Gastrocnemius medialis (tissue), 4 donors: Measurements from ENCODE around the gene HIVEP2.

Experiments
- CTCF ChIP-seq, 5 experiments: fragments of 450-650 bp in 3 of 5; fragments of 200-600 bp in 2 of 5; sonication (generic) in 2 of 5; IDR thresholded peaks in 4 of 5; conservative IDR thresholded peaks in 1 of 5; 1 replicate in 4 of 5; 2 replicates in 1 of 5; pipeline ENCODE4 v1.5.1; 2016 to 2019; ENCODE audit warnings: antibody characterized with exemption in 5 of 5, mild to moderate bottlenecking in 3 of 5, moderate library complexity in 3 of 5
- POLR2A ChIP-seq, 2 donors: fragments of 450-650 bp; IDR thresholded peaks; one replicate each; pipeline ENCODE4 v1.6.1; 2017; ENCODE audit warnings: antibody characterized with exemption in 2 of 2, mild to moderate bottlenecking in 2 of 2, moderate library complexity in 2 of 2

GRCh38 chr6:142925575-142926110 is 19.3 kb downstream of the HIVEP2 start:
- TF ChIP-seq CTCF (IDR thresholded peaks at IDR 0.05 in 4 of 5, conservative IDR thresholded peaks at IDR 0.05 in 1 of 5) (no peak), POLR2A (IDR thresholded peaks at IDR 0.05) (no peak)
